ENCODE measurements around the gene BGN.

The BGN gene

GRCh38 chrX:153499341-153499740, 4.6 kb downstream of the BGN start:
- ChIA-PET POLR2A (no interaction called here), CTCF (no interaction called here)
- TF ChIP-seq CTCF (IDR thresholded peaks at IDR 0.05; ENCODE audit: control extremely low read depth, extremely low read depth, low read depth, missing control alignments) = no peak
- no peak for DNase-seq (ENCODE audit: extremely low spot score)

- CTCF ChIA-PET = no interaction called here
- POLR2A ChIA-PET = no interaction called here
- no peak for TF ChIP-seq CTCF (IDR thresholded peaks at IDR 0.05; ENCODE audit: control extremely low read depth, extremely low read depth, low read depth, missing control alignments)
- DNase-seq (ENCODE audit: extremely low spot score) = no peak
Observed at GRCh38 chrX:153499876-153500275, 5.1 kb downstream of the BGN start.

GRCh38 chrX:153500676-153501280, 6.0 kb downstream of the BGN start:
- no peak for TF ChIP-seq CTCF (IDR thresholded peaks at IDR 0.05; ENCODE audit: control extremely low read depth, extremely low read depth, low read depth, missing control alignments)
- CTCF ChIA-PET = no interaction called here
- no peak for DNase-seq (ENCODE audit: extremely low spot score)
- POLR2A ChIA-PET = no interaction called here

- no peak for TF ChIP-seq CTCF (IDR thresholded peaks at IDR 0.05; ENCODE audit: control extremely low read depth, extremely low read depth, low read depth, missing control alignments)
- POLR2A ChIA-PET = no interaction called here
- no peak for DNase-seq (ENCODE audit: extremely low spot score)
- CTCF ChIA-PET = no interaction called here
Observed at GRCh38 chrX:153501530-153501929, 6.8 kb downstream of the BGN start.

GRCh38 chrX:153502131-153502530, 7.4 kb downstream of the BGN start:
- TF ChIP-seq CTCF (IDR thresholded peaks at IDR 0.05; ENCODE audit: control extremely low read depth, extremely low read depth, low read depth, missing control alignments) = no peak
- ChIA-PET CTCF (no interaction called here), POLR2A (no interaction called here)
- DNase-seq (ENCODE audit: extremely low spot score) = no peak

- DNase-seq (ENCODE audit: extremely low spot score) = no peak
- ChIA-PET CTCF (interaction anchor here (1.4 kb wide), 1 partner anchor 561 kb away, joined by 3 read pairs; no protein-coding TSS in a partner anchor), POLR2A (no interaction called here)
- TF ChIP-seq CTCF (IDR thresholded peaks at IDR 0.05; ENCODE audit: control extremely low read depth, extremely low read depth, low read depth, missing control alignments) = no peak
Observed at GRCh38 chrX:153502796-153503195, 8.0 kb downstream of the BGN start.

Data from GM10248 (cell line).